ENCODE data around the gene DEFB131B.
"Not testable (repeated sequence)": the region's sequence is repeated elsewhere in the genome, so short reads cannot be mapped to it uniquely, and the experiment has no call there.

DNA sequence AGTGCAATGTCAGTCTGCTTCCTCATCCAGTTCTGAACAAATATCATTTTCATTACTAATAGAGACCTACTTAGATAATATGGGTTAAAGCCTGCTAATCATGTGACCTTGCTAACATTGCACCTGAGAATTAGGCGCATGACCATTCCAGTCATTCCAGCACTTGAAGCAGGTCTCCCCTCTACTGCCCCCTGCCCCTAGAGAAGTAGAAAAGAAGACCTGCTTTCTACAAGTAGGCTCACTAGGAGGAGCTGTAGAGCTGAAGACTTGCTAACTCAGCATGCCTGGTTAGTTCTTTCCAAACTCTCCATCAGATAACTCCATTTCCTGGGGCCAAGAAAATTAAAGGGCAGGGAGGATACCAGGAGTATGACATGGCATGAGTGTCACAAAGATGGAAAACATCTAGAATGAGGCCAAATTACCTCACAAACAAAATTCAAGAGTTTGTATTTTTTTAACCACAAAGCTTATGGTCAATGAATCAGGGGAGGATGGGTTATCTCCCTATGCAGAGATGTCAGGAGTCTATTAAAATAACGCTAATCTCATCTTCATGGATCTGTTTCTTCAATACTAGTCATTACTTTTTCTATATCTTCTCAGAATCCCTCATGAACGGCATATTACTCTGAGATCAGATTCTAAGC lies 14.2 kb upstream of the DEFB131B start:
- TF ChIP-seq, protein P1, sequence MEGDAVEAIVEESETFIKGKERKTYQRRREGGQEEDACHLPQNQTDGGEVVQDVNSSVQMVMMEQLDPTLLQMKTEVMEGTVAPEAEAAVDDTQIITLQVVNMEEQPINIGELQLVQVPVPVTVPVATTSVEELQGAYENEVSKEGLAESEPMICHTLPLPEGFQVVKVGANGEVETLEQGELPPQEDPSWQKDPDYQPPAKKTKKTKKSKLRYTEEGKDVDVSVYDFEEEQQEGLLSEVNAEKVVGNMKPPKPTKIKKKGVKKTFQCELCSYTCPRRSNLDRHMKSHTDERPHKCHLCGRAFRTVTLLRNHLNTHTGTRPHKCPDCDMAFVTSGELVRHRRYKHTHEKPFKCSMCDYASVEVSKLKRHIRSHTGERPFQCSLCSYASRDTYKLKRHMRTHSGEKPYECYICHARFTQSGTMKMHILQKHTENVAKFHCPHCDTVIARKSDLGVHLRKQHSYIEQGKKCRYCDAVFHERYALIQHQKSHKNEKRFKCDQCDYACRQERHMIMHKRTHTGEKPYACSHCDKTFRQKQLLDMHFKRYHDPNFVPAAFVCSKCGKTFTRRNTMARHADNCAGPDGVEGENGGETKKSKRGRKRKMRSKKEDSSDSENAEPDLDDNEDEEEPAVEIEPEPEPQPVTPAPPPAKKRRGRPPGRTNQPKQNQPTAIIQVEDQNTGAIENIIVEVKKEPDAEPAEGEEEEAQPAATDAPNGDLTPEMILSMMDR (IDR thresholded peaks at IDR 0.05), result peak; percentile 18 to 47 (median 40)
- TF ChIP-seq POLR2A (IDR thresholded peaks at IDR 0.05); EP300 (IDR thresholded peaks at IDR 0.05; ENCODE audit: low read depth); POLR2AphosphoS5 (IDR thresholded peaks at IDR 0.05): not testable (repeated sequence)

All from transverse colon (tissue), 4 donors.